ENCODE results near the gene UBE2H.

The UBE2H gene

GRCh38 chr7:129784783-129785684 is 167.7 kb downstream of the UBE2H start:
- Histone ChIP-seq H4K20me1 (peaks cover 70% of the 10 kb centered on the region), H3K4me1 (peaks cover 35% of the 10 kb centered on the region), H3K9ac (no peak overlapping the region), H3K9me3 (no peaks in the 10 kb centered on the region), H3K27ac (no peak overlapping the region), H3K4me2 (peak overlapping the region; percentile 26), H3K4me3 (no peak overlapping the region), H3K27me3 (peaks cover 87% of the 10 kb centered on the region), H3K36me3 (no peaks in the 10 kb centered on the region)
- TF ChIP-seq Cebpa-rat (IDR thresholded peaks at IDR 0.05) = no peak

GRCh38 chr7:129784437-129784782 is 168.3 kb downstream of the UBE2H start:
- no peak overlapping the region for H3K4me2 ChIP-seq
- H3K27me3 ChIP-seq = peaks cover 93% of the 10 kb centered on the region

GRCh38 chr7:129783584-129783919 is 169.2 kb downstream of the UBE2H start:
- Histone ChIP-seq H3K9ac (no peak overlapping the region), H3K9me3 (0 out of 2 replicates have a peak, but pooled peaks cover 8% of the 10 kb centered on the region), H4K20me1 (peaks cover 84% of the 10 kb centered on the region), H3K4me1 (peaks cover 48% of the 10 kb centered on the region), H3K4me2 (no peak overlapping the region), H3K27me3 (peaks cover 100% of the 10 kb centered on the region), H3K36me3 (no peaks in the 10 kb centered on the region), H3K4me3 (no peak overlapping the region), H3K27ac (no peak overlapping the region)
- no peak for TF ChIP-seq Cebpa-rat (IDR thresholded peaks at IDR 0.05)

More at GRCh38 chr7:129784437-129784782, 168.3 kb downstream of the UBE2H start:
- Histone ChIP-seq H3K4me1 (peaks cover 41% of the 10 kb centered on the region), H3K36me3 (no peaks in the 10 kb centered on the region), H3K4me3 (no peak overlapping the region), H3K9me3 (no peaks in the 10 kb centered on the region), H3K9ac (no peak overlapping the region), H3K27ac (no peak overlapping the region), H4K20me1 (peaks cover 76% of the 10 kb centered on the region)
- no peak for TF ChIP-seq Cebpa-rat (IDR thresholded peaks at IDR 0.05)

GRCh38 chr7:129782818-129783583 is 169.8 kb downstream of the UBE2H start:
- H3K4me2 ChIP-seq = no peak overlapping the region
- H4K20me1 ChIP-seq = peaks cover 90% of the 10 kb centered on the region
- TF ChIP-seq Cebpa-rat (IDR thresholded peaks at IDR 0.05) = no peak
- peaks cover 100% of the 10 kb centered on the region for H3K27me3 ChIP-seq
- H3K27ac ChIP-seq = no peak overlapping the region
- H3K4me3 ChIP-seq = no peak overlapping the region
- no peaks in the 10 kb centered on the region for H3K36me3 ChIP-seq
- H3K9ac ChIP-seq = no peak overlapping the region
- H3K4me1 ChIP-seq = peaks cover 49% of the 10 kb centered on the region
- 0 out of 2 replicates have a peak, but pooled peaks cover 9% of the 10 kb centered on the region for H3K9me3 ChIP-seq

- H3K27ac ChIP-seq = no peak overlapping the region
- peaks cover 100% of the 10 kb centered on the region for H3K27me3 ChIP-seq
- peaks cover 93% of the 10 kb centered on the region for H4K20me1 ChIP-seq
- H3K4me2 ChIP-seq = peak overlapping the region; percentile 96
- peak overlapping the region; percentile 69; the same call in 1 of the 2 replicates for H3K4me3 ChIP-seq
- H3K9ac ChIP-seq = no peak overlapping the region
- H3K36me3 ChIP-seq = no peaks in the 10 kb centered on the region
- peaks cover 57% of the 10 kb centered on the region for H3K4me1 ChIP-seq
- TF ChIP-seq Cebpa-rat (IDR thresholded peaks at IDR 0.05) = no peak
- H3K9me3 ChIP-seq = 0 out of 2 replicates have a peak, but pooled peaks cover 9% of the 10 kb centered on the region
Measured at GRCh38 chr7:129781928-129782817, 170.6 kb downstream of the UBE2H start.

- H3K9me3 ChIP-seq = 0 out of 2 replicates have a peak, but pooled peaks cover 9% of the 10 kb centered on the region
- H3K27me3 ChIP-seq = peaks cover 100% of the 10 kb centered on the region
Measured at GRCh38 chr7:129780974-129781927, 171.5 kb downstream of the UBE2H start.

More at GRCh38 chr7:129780974-129781927, 171.5 kb downstream of the UBE2H start:
- H3K4me3 ChIP-seq = peak overlapping the region; percentile 69
- H3K27ac ChIP-seq = no peak overlapping the region
- H3K36me3 ChIP-seq = no peaks in the 10 kb centered on the region
- H3K9ac ChIP-seq = no peak overlapping the region
- H3K4me1 ChIP-seq = peaks cover 66% of the 10 kb centered on the region
- TF ChIP-seq Cebpa-rat (IDR thresholded peaks at IDR 0.05) = no peak
- H3K4me2 ChIP-seq = peak overlapping the region; percentile 96
- peaks cover 92% of the 10 kb centered on the region for H4K20me1 ChIP-seq

Measured in BLaER1 (cell line).